IMR-90 (cell line): ENCODE data around the gene LRRC47. TPM values are rescaled to one million over a fixed set of nuclear protein-coding genes. Genes with fewer than 3 reads are reported as not detected.

Experiments
- ATAC-seq: fragments of 200-7000 bp; cut with Tn5 transposase; 2 replicates; pipeline ENCODE4 v1.9.1; 2020; ENCODE audit warnings: low read depth, mild to moderate bottlenecking, moderate library complexity
- BruUV-seq: library from RNA; stranded (reverse); fragments of 400-500 nt; replicated peaks from 2 replicates; lab custom pipeline; 2021; lab: Mats Ljungman, UMichigan
- CTCF ChIA-PET: fragments of 300-600 bp; formaldehyde crosslinking; extraction: SDS; loops from one replicate; lab custom pipeline; 2021; ENCODE audit warnings: antibody characterized with exemption; lab: Yijun Ruan, JAX
- POLR2A ChIA-PET: fragments of 300-600 bp; sonication (Branson Sonifier 250); formaldehyde crosslinking; loops from one replicate; lab custom pipeline; 2022; ENCODE audit warnings: antibody characterized with exemption; ENCODE audit not compliant: unreplicated experiment; lab: Charles Lee
- DNase-seq: peaks from one replicate; pipeline ENCODE4 v3.0.0; 2013
- H2AFZ ChIP-seq: replicated peaks from 2 replicates; pipeline ENCODE3; 2013; ENCODE audit warnings: low read length, mild to moderate bottlenecking; ENCODE audit not compliant: poor library complexity
- H2AK5ac ChIP-seq: 2 replicates; pipeline ENCODE4 v1.6.1; 2013; ENCODE audit warnings: low read depth, low read length, inconsistent platforms
- H2AK9ac ChIP-seq: replicated peaks from 2 replicates; pipeline ENCODE3; 2013; ENCODE audit warnings: mild to moderate bottlenecking, low read depth, low read length, moderate library complexity; ENCODE audit not compliant: poor library complexity
- H2BK120ac ChIP-seq: 2 replicates; pipeline ENCODE4 v1.6.1; 2013; ENCODE audit warnings: low read depth, low read length, inconsistent platforms
- H2BK15ac ChIP-seq: 3 replicates; pipeline ENCODE4 v1.6.1; 2013; ENCODE audit warnings: low read depth, low read length, inconsistent platforms
- H2BK20ac ChIP-seq: 2 replicates; pipeline ENCODE4 v1.6.1; 2013; ENCODE audit warnings: low read depth, mild to moderate bottlenecking, inconsistent platforms, low read length, moderate library complexity
- H2BK5ac ChIP-seq: 2 replicates; pipeline ENCODE4 v1.6.1; 2013; ENCODE audit warnings: mild to moderate bottlenecking, low read depth, low read length, inconsistent platforms; ENCODE audit not compliant: poor library complexity, severe bottlenecking
- H3K14ac ChIP-seq: replicated peaks from 2 replicates; pipeline ENCODE4 v1.6.1; 2013; ENCODE audit warnings: low read depth, low read length, inconsistent platforms
- H3K18ac ChIP-seq: 2 replicates; pipeline ENCODE4 v1.6.1; 2013; ENCODE audit warnings: low read depth, low read length, control low read depth
- H3K23ac ChIP-seq: 2 replicates; pipeline ENCODE4 v1.6.1; 2013; ENCODE audit warnings: low read depth, low read length, inconsistent platforms
- H3K27ac ChIP-seq: 2 replicates; pipeline ENCODE4 v1.5.1; 2013; ENCODE audit warnings: mild to moderate bottlenecking, control low read depth, low read length; ENCODE audit not compliant: insufficient read depth
- H3K27me3 ChIP-seq: 2 replicates; pipeline ENCODE4 v1.6.1; 2013; ENCODE audit warnings: low read length; ENCODE audit not compliant: control insufficient read depth, insufficient read depth
- H3K36me3 ChIP-seq: 2 replicates; pipeline ENCODE4 v1.6.1; 2013; ENCODE audit warnings: low read length, mixed read lengths; ENCODE audit not compliant: control insufficient read depth, insufficient read depth
- H3K4ac ChIP-seq: 2 replicates; pipeline ENCODE4 v1.6.1; 2013; ENCODE audit warnings: low read depth, low read length, inconsistent platforms
- H3K4me1 ChIP-seq: 2 replicates; pipeline ENCODE4 v1.6.1; 2013; ENCODE audit warnings: low read length, mixed read lengths; ENCODE audit not compliant: control insufficient read depth, insufficient read depth
- H3K4me2 ChIP-seq: 2 replicates; pipeline ENCODE4 v1.6.1; 2013; ENCODE audit warnings: low read depth, mild to moderate bottlenecking, control low read depth, low read length, moderate library complexity
- H3K4me3 ChIP-seq: 2 replicates; pipeline ENCODE4 v1.5.1; 2013; ENCODE audit warnings: low read depth, mild to moderate bottlenecking, control low read depth, low read length, moderate library complexity; ENCODE audit not compliant: insufficient read depth
- H3K56ac ChIP-seq: 2 replicates; pipeline ENCODE4 v1.6.1; 2013; ENCODE audit warnings: low read length, inconsistent platforms; ENCODE audit not compliant: insufficient read depth; ENCODE audit errors: extremely low read depth
- H3K79me1 ChIP-seq, 2 experiments: 2 replicates each; pipeline ENCODE4 v1.6.1; 2013; ENCODE audit warnings: low read length in 2 of 2, inconsistent platforms in 1 of 2, low read depth in 1 of 2
- H3K9ac ChIP-seq: 2 replicates; pipeline ENCODE4 v1.6.1; 2013; ENCODE audit warnings: low read depth, low read length, control low read depth
- H3K9me1 ChIP-seq: 2 replicates; pipeline ENCODE4 v1.6.1; 2013; ENCODE audit warnings: low read length, inconsistent platforms; ENCODE audit not compliant: insufficient read depth
- H3K9me3 ChIP-seq: 2 replicates; pipeline ENCODE4 v1.6.1; 2013; ENCODE audit warnings: low read length; ENCODE audit not compliant: control insufficient read depth, insufficient read depth
- H4K20me1 ChIP-seq: 2 replicates; pipeline ENCODE4 v1.6.1; 2013; ENCODE audit warnings: low read length, inconsistent platforms; ENCODE audit not compliant: insufficient read depth
- H4K5ac ChIP-seq: 2 replicates; pipeline ENCODE4 v1.6.1; 2013; ENCODE audit warnings: mild to moderate bottlenecking, low read depth, low read length, control low read depth
- H4K8ac ChIP-seq, 2 experiments: 2 replicates each; pipeline ENCODE4 v1.6.1; 2013; ENCODE audit warnings: low read depth in 2 of 2, low read length in 2 of 2, control low read depth in 1 of 2, inconsistent platforms in 1 of 2
- H4K91ac ChIP-seq: 2 replicates; pipeline ENCODE4 v1.6.1; 2013; ENCODE audit warnings: low read depth, low read length, inconsistent platforms; ENCODE audit not compliant: insufficient read depth
- CEBPB ChIP-seq: IDR thresholded peaks from 2 replicates; pipeline ENCODE4 v1.6.1; 2012; ENCODE audit warnings: low read depth, low read length, improper control_type of control experiment
- CHD1 ChIP-seq: IDR thresholded peaks from 2 replicates; pipeline ENCODE4 v1.6.1; 2012; ENCODE audit warnings: low read depth, low read length, improper control_type of control experiment
- CTCF ChIP-seq: conservative IDR thresholded peaks from 2 replicates; pipeline ENCODE4 v1.5.1; 2012; ENCODE audit warnings: mild to moderate bottlenecking, low read depth, low read length, improper control_type of control experiment
- FOS ChIP-seq: fragments of 150-350 bp; IDR thresholded peaks from 2 replicates; pipeline ENCODE4 v1.6.1; 2016; ENCODE audit warnings: low read depth, low read length
- MAFK ChIP-seq: IDR thresholded peaks from 2 replicates; pipeline ENCODE4 v1.6.1; 2012; ENCODE audit warnings: low read depth, low read length, improper control_type of control experiment
- MAZ ChIP-seq: IDR thresholded peaks from 2 replicates; pipeline ENCODE4 v1.6.1; 2012; ENCODE audit warnings: low read depth, mild to moderate bottlenecking, low read length, improper control_type of control experiment, moderate library complexity, borderline replicate concordance
- MXI1 ChIP-seq: IDR thresholded peaks from 2 replicates; pipeline ENCODE4 v1.6.1; 2012; ENCODE audit warnings: low read depth, mild to moderate bottlenecking, low read length, moderate library complexity, borderline replicate concordance
- NFE2L2 ChIP-seq: fragments of 150-350 bp; IDR thresholded peaks from 2 replicates; pipeline ENCODE4 v1.6.1; 2016; ENCODE audit warnings: low read depth, mild to moderate bottlenecking, low read length
- POLR2A ChIP-seq: IDR thresholded peaks from 2 replicates; pipeline ENCODE4 v1.6.1; 2012; ENCODE audit warnings: mild to moderate bottlenecking, low read depth, low read length
- RAD21 ChIP-seq: IDR thresholded peaks from 2 replicates; pipeline ENCODE4 v1.6.1; 2012; ENCODE audit warnings: low read length, improper control_type of control experiment
- RCOR1 ChIP-seq: IDR thresholded peaks from 2 replicates; pipeline ENCODE4 v1.6.1; 2012; ENCODE audit warnings: mild to moderate bottlenecking, low read length, improper control_type of control experiment; ENCODE audit not compliant: insufficient replicate concordance
- RFX5 ChIP-seq: IDR thresholded peaks from 2 replicates; pipeline ENCODE4 v1.8.0; 2012; ENCODE audit warnings: low read depth, mild to moderate bottlenecking, low read length, moderate library complexity
- SMC3 ChIP-seq: fragments of 150-350 bp; IDR thresholded peaks from 2 replicates; pipeline ENCODE4 v1.6.1; 2016; ENCODE audit warnings: low read depth, mild to moderate bottlenecking, antibody characterized with exemption, low read length, moderate library complexity
- USF2 ChIP-seq: fragments of 150-350 bp; IDR thresholded peaks from 2 replicates; pipeline ENCODE4 v1.6.1; 2017; ENCODE audit warnings: mild to moderate bottlenecking, antibody characterized with exemption, low read length, low read depth
- WGBS, 2 experiments: methylation state at CpG; one replicate each; pipeline versions ENCODE4 v1.1.5 to v1.1.7; 2013; ENCODE audit warnings: missing lambda C conversion rate in 2 of 2; ENCODE audit not compliant: insufficient read length in 1 of 2; ENCODE audit errors: extremely low coverage in 2 of 2; 5-methylcytosine and 5-hydroxymethylcytosine counted together
- dilution Hi-C: fragments of 300-500 bp; cut with HindIII; formaldehyde crosslinking; loops from one replicate; pipeline ENCODE4 v1.14.3; 2018; ENCODE audit warnings: low sequenced_read_pairs; ENCODE audit not compliant: unreplicated experiment
- in situ Hi-C: fragments of 300-500 bp; cut with MboI; formaldehyde crosslinking; loops from 3 replicates; pipeline ENCODE4 v1.14.3; 2019; ENCODE audit warnings: low sequenced_read_pairs, inconsistent platforms, mixed read lengths
- intact Hi-C: fragments of 100-400 bp; cut with micrococcal nuclease; formaldehyde crosslinking; loops from 2 replicates; pipeline ENCODE4 v1.10.0; 2022
- polyA plus RNA-seq, 3 experiments: library from polyadenylated mRNA; depleted of rRNA; stranded (reverse); fragments of >200 nt; gene quantifications; 2 replicates each; pipeline ENCODE4 v1.2.3, GENCODE V29; 2012; ENCODE audit warnings: low replicate concordance in 1 of 3
- total RNA-seq: library from RNA; depleted of rRNA; stranded (reverse); fragments of >200 nt; gene quantifications from 2 replicates; pipeline ENCODE4 v1.2.3, GENCODE V29; 2012
- TF ChIP-seq, protein P1 (sequence below): fragments of 150-350 bp; IDR thresholded peaks from 2 replicates; pipeline ENCODE4 v1.6.1; 2016; ENCODE audit warnings: low read depth, mild to moderate bottlenecking, low read length, moderate library complexity, borderline replicate concordance

LRRC47 gene
- total and polyA plus RNA-seq, 2 of the 4 experiments (the other 2 are of a cell fraction) = 15.2 to 19.7 TPM

GRCh38 chr1:3799976-3800685 lies 3.8 kb upstream of the LRRC47 start:
- Histone ChIP-seq H3K27ac (no peak overlapping the region), H4K5ac (no peak overlapping the region), H3K9me1 (0 out of 2 replicates have a peak, but pooled peaks cover 4% of the 10 kb centered on the region), H3K4ac (no peak overlapping the region), H4K20me1 (peaks cover 4% of the 10 kb centered on the region; the same call in 1 of the 2 replicates), H3K4me2 (no peak overlapping the region), H2BK120ac (no peak overlapping the region), H3K14ac (no peak overlapping the region), H3K4me3 (no peak overlapping the region), H4K91ac (no peak overlapping the region), H2BK5ac (no peak overlapping the region), H2AFZ (no peak overlapping the region), H4K8ac (no peak overlapping the region), H2BK15ac (no peak overlapping the region), H3K36me3 (no peaks in the 10 kb centered on the region), H2AK5ac (no peak overlapping the region), H2BK20ac (no peak overlapping the region), H3K9me3 (no peaks in the 10 kb centered on the region), H3K27me3 (no peaks in the 10 kb centered on the region), H2AK9ac (no peak overlapping the region), H3K23ac (no peak overlapping the region), H3K9ac (no peak overlapping the region), H3K4me1 (peaks cover 2% of the 10 kb centered on the region; the same call in 1 of the 2 replicates), H3K56ac (no peak overlapping the region), H3K18ac (no peak overlapping the region), H3K79me1 (peaks cover 3 to 10% of the 10 kb centered on the region in 2 experiments; a peak in 3 of 4 replicates)
- CTCF ChIA-PET = no interaction called here
- POLR2A ChIA-PET = no interaction called here
- no TSS peak for BruUV-seq
- WGBS, 2 experiments = no CpG with 5 or more reads among the region's 11 CpGs
- no peak for ATAC-seq
- intact Hi-C loops (loop anchor here (5.0 kb wide), 1 partner anchor 348 kb away; the partner anchor contains the start of gene ARHGEF16), dilution Hi-C loops (no loop called here), in situ Hi-C loops (no loop called here)
- no peak for DNase-seq
- no peak for TF ChIP-seq MAZ
- no peak for TF ChIP-seq RFX5
- TF ChIP-seq NFE2L2 = no peak
- no peak for TF ChIP-seq RCOR1
- TF ChIP-seq CEBPB = no peak
- TF ChIP-seq MXI1 = no peak
- TF ChIP-seq FOS = no peak
- TF ChIP-seq POLR2A = no peak
- TF ChIP-seq USF2 = no peak
- TF ChIP-seq CHD1 = no peak
- no peak for TF ChIP-seq RAD21
- TF ChIP-seq SMC3 = no peak
- TF ChIP-seq, protein P1, sequence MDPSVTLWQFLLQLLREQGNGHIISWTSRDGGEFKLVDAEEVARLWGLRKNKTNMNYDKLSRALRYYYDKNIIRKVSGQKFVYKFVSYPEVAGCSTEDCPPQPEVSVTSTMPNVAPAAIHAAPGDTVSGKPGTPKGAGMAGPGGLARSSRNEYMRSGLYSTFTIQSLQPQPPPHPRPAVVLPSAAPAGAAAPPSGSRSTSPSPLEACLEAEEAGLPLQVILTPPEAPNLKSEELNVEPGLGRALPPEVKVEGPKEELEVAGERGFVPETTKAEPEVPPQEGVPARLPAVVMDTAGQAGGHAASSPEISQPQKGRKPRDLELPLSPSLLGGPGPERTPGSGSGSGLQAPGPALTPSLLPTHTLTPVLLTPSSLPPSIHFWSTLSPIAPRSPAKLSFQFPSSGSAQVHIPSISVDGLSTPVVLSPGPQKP = no peak
- TF ChIP-seq CTCF = no peak
- TF ChIP-seq MAFK = no peak
